ENCODE data around the gene UBTD1. TPM values are rescaled to one million over a fixed set of nuclear protein-coding genes. Genes with fewer than 3 reads are reported as not detected.
A peak's percentile ranks its signal among the peaks of the same experiment; 100 is the strongest.
"Not testable (repeated sequence)": the region's sequence is repeated elsewhere in the genome, so short reads cannot be mapped to it uniquely, and the experiment has no call there.

Gene UBTD1
- polyA plus RNA-seq, 4 donors: 1.1 to 7.6 (median 4.8) TPM

DNA sequence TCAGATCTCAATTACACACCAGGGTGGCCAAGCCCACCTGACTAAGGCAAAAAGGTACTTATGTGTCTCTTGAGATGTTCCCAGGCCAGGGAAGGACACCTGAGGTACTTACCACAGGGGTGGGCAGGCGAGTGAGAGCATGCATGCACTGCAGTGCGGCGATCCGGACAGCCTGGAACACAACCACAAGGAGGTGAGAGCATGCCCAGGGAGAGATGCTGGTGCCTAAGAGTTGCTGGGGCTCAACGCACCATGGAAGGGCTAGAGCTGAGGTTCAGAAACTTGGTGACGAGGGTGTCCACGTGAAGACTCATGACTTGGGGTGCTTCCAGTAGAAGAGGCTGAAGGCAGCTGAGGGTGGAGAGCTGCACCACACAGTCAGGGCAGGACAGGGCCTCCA, 39.6 kb upstream of the UBTD1 start:
- Histone ChIP-seq H3K36me3 (ENCODE audit: control insufficient read depth in 3 of 3, insufficient read depth in 2 of 3, low read depth in 1 of 3, low read length in 3 of 3) (peaks cover 22 to 80% (median 32%) of the 10 kb centered on the region in 3 donors), H3K4me3 (ENCODE audit: low read depth in 1 of 3, low read length in 3 of 3) (no peak overlapping the region), H3K4me1 (ENCODE audit: control insufficient read depth in 3 of 3, insufficient read depth in 2 of 3, low read depth in 1 of 3, low read length in 2 of 3) (no peaks in the 10 kb centered on the region), H3K27ac (ENCODE audit: low read depth in 1 of 3, low read length in 2 of 3) (no peak overlapping the region), H3K9me3 (ENCODE audit: control insufficient read depth in 2 of 2, insufficient read depth in 1 of 2, low read depth in 1 of 2, low read length in 1 of 2) (no peaks in the 10 kb centered on the region), H3K27me3 (ENCODE audit: control insufficient read depth in 3 of 3, insufficient read depth in 3 of 3, low read length in 3 of 3) (no peaks in the 10 kb centered on the region)
- FAIRE-seq (no peak), DNase-seq (no peak)
- 95 to 96% (median 95%) methylated on average over 7 of the region's 7 CpGs for WGBS, 3 donors

DNA sequence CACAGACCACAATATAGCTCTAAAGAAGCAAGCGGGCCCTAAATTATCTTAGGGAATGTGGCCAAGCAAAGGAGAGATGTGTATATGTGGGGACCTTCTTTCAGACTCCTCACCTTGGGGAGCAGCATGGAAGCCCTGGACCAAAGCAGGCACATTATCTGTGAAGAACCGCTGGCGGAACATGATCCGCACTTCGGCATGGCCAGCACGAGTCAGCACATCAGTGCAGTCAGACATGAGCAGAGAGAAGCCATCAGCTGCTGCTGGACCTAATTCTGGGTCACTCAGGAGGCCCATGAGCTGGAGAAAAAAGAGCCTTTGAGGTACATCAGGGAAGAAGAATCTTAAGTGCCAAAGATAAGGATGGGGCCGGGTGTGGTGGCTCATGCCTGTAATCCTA, 38.8 kb upstream of the UBTD1 start:
- WGBS, 3 donors: 72 to 80% (median 78%) methylated on average over 7 of the region's 7 CpGs
- Histone ChIP-seq H3K9me3 (ENCODE audit: control insufficient read depth in 2 of 2, insufficient read depth in 1 of 2, low read depth in 1 of 2, low read length in 1 of 2) (no peaks in the 10 kb centered on the region), H3K36me3 (ENCODE audit: control insufficient read depth in 3 of 3, insufficient read depth in 2 of 3, low read depth in 1 of 3, low read length in 3 of 3) (peaks cover 22 to 84% (median 32%) of the 10 kb centered on the region in 3 donors), H3K4me3 (ENCODE audit: low read depth in 1 of 3, low read length in 3 of 3) (no peak overlapping the region), H3K27me3 (ENCODE audit: control insufficient read depth in 3 of 3, insufficient read depth in 3 of 3, low read length in 3 of 3) (no peaks in the 10 kb centered on the region), H3K27ac (ENCODE audit: low read depth in 1 of 3, low read length in 2 of 3) (no peak overlapping the region), H3K4me1 (ENCODE audit: control insufficient read depth in 3 of 3, insufficient read depth in 2 of 3, low read depth in 1 of 3, low read length in 2 of 3) (no peaks in the 10 kb centered on the region)
- no peak for FAIRE-seq
- no peak for DNase-seq

DNA sequence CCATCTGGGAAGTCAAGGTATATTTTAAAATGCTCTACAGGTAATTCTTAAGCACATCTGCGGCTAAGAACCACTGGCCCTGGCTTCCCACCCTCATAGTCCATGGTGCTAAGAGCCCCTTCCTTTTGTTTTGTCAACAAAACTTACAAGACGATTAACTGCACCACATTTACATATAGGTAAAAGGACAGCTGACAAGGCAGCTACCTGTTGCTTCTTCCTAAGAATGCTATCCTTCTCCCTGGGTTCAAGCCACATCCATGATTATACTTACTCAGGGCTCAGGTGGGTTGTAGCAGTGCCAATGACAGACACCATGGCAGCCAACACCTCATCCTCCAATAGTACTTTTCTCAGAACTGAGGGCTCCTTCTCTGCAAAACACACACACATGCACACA, 36.4 kb upstream of the UBTD1 start:
- no peaks in the 10 kb centered on the region for H3K4me1 ChIP-seq (ENCODE audit: control insufficient read depth in 3 of 3, insufficient read depth in 2 of 3, low read depth in 1 of 3, low read length in 2 of 3)
- H3K4me3 ChIP-seq (ENCODE audit: low read depth in 1 of 3, low read length in 3 of 3): no peak overlapping the region
- H3K27me3 ChIP-seq (ENCODE audit: control insufficient read depth in 3 of 3, insufficient read depth in 3 of 3, low read length in 3 of 3): no peaks in the 10 kb centered on the region
- peaks cover 26 to 94% (median 31%) of the 10 kb centered on the region in 3 donors for H3K36me3 ChIP-seq (ENCODE audit: control insufficient read depth in 3 of 3, insufficient read depth in 2 of 3, low read depth in 1 of 3, low read length in 3 of 3)
- H3K9me3 ChIP-seq (ENCODE audit: control insufficient read depth in 2 of 2, insufficient read depth in 1 of 2, low read depth in 1 of 2, low read length in 1 of 2): no peaks in the 10 kb centered on the region
- WGBS, 3 donors: 94 to 97% (median 94%) methylated on average over 2 of the region's 2 CpGs
- H3K27ac ChIP-seq (ENCODE audit: low read depth in 1 of 3, low read length in 2 of 3): no peak overlapping the region
- no peak for FAIRE-seq
- no peak for DNase-seq

DNA sequence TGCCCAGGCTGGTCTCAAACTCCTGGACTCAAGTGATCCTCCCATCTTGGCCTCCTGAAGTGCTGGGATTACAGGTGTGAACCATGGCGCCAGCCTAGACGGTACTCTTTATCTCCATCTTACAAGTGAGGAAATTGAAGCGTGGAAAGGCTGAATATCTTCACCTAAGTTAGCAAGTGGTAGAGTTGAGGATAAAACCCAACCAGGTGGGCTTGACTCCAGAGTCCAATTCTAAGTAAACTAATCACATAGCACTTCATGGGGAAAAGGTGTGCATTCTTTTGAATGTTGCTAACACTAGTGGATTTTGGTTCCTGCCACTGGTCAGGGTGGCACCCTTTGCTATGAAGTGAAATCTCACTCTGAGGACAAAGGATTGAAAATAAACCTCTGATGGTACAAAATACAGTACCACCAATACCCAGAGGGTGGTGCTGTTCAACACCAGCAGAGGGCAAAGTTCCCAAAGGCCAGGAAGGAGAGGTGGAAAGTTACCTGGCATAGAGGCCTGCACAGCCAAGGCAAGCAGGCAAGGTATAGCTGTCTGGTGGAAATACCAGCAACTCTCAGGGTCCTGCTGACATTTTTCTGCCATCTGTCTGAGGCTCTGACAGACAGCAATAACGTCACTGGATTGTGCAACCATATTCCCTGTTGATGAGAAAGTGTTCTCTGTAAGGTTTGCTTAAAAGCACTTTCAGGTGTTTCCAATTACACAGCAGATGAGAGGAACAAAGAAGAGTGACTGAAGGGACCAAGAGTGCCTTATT, 35.2 kb upstream of the UBTD1 start:
- DNase-seq (peak; percentile 79 to 80), FAIRE-seq (no peak)
- no peaks in the 10 kb centered on the region for H3K27me3 ChIP-seq (ENCODE audit: control insufficient read depth in 3 of 3, insufficient read depth in 3 of 3, low read length in 3 of 3)
- H3K9me3 ChIP-seq (ENCODE audit: control insufficient read depth in 2 of 2, insufficient read depth in 1 of 2, low read depth in 1 of 2, low read length in 1 of 2): no peaks in the 10 kb centered on the region
- WGBS, 3 donors: 68 to 80% (median 70%) methylated on average over 4 of the region's 4 CpGs
- no peak overlapping the region for H3K4me3 ChIP-seq (ENCODE audit: low read depth in 1 of 3, low read length in 3 of 3)
- H3K27ac ChIP-seq (ENCODE audit: low read depth in 1 of 3, low read length in 2 of 3): no peak overlapping the region
- H3K4me1 ChIP-seq (ENCODE audit: control insufficient read depth in 3 of 3, insufficient read depth in 2 of 3, low read depth in 1 of 3, low read length in 2 of 3): no peaks in the 10 kb centered on the region
- peaks cover 31 to 93% (median 33%) of the 10 kb centered on the region in 3 donors for H3K36me3 ChIP-seq (ENCODE audit: control insufficient read depth in 3 of 3, insufficient read depth in 2 of 3, low read depth in 1 of 3, low read length in 3 of 3)

DNA sequence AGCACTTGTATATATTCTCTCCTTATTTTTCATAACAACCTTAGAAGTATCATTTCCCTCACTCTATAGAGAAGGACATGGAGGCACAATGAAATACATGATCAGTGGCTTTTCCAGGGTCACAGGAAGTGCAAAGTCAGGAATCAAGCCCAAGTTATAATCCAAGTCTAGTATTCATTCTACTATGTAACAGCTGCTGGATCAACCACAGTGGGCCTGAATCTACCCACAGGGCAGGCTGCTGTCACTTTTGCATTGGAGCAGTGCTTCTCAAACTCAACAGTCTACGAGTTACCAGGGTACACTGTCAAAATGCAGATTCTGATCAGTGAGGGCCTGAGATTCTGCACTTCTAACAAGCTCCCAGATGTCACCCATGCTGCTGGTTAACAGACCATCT, 34.5 kb upstream of the UBTD1 start:
- Histone ChIP-seq H3K27me3 (ENCODE audit: control insufficient read depth in 3 of 3, insufficient read depth in 3 of 3, low read length in 3 of 3) (no peaks in the 10 kb centered on the region), H3K4me3 (ENCODE audit: low read depth in 1 of 3, low read length in 3 of 3) (no peak overlapping the region), H3K4me1 (ENCODE audit: control insufficient read depth in 3 of 3, insufficient read depth in 2 of 3, low read depth in 1 of 3, low read length in 2 of 3) (no peaks in the 10 kb centered on the region), H3K9me3 (ENCODE audit: control insufficient read depth in 2 of 2, insufficient read depth in 1 of 2, low read depth in 1 of 2, low read length in 1 of 2) (no peaks in the 10 kb centered on the region), H3K36me3 (ENCODE audit: control insufficient read depth in 3 of 3, insufficient read depth in 2 of 3, low read depth in 1 of 3, low read length in 3 of 3) (peaks cover 29 to 94% (median 31%) of the 10 kb centered on the region in 3 donors), H3K27ac (ENCODE audit: low read depth in 1 of 3, low read length in 2 of 3) (no peak overlapping the region)
- FAIRE-seq (no peak), DNase-seq (no peak)
- 56 to 74% (median 70%) methylated on average over 1 of the region's 1 CpG for WGBS, 3 donors

DNA sequence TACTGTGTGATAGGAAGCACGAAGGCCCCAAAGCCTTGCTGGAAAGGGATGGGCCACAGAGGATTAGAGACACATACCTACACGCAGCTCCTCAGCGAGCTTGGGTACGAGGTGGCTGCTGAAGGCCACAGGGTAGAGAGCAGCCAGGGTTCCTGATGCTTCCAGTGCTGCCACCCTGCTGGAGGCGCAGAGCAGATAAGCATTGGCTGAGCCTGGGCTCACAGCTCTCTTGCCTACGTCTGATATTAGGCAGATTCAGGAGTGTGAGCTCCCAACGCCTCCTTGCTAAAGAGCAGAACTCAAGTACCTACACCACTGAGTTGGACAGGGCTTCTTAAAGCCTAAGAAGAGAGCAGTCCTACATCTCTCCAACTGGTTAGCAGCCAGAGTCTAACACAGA, 32.7 kb upstream of the UBTD1 start:
- H3K9me3 ChIP-seq (ENCODE audit: control insufficient read depth in 2 of 2, insufficient read depth in 1 of 2, low read depth in 1 of 2, low read length in 1 of 2): no peaks in the 10 kb centered on the region
- H3K4me1 ChIP-seq (ENCODE audit: control insufficient read depth in 3 of 3, insufficient read depth in 2 of 3, low read depth in 1 of 3, low read length in 2 of 3): no peaks in the 10 kb centered on the region
- WGBS, 3 donors: 93 to 95% (median 93%) methylated on average over 7 of the region's 7 CpGs
- no peaks in the 10 kb centered on the region for H3K27me3 ChIP-seq (ENCODE audit: control insufficient read depth in 3 of 3, insufficient read depth in 3 of 3, low read length in 3 of 3)
- no peak overlapping the region for H3K27ac ChIP-seq (ENCODE audit: low read depth in 1 of 3, low read length in 2 of 3)
- DNase-seq (no peak), FAIRE-seq (no peak)
- H3K4me3 ChIP-seq (ENCODE audit: low read depth in 1 of 3, low read length in 3 of 3): no peak overlapping the region
- H3K36me3 ChIP-seq (ENCODE audit: control insufficient read depth in 3 of 3, insufficient read depth in 2 of 3, low read depth in 1 of 3, low read length in 3 of 3): peaks cover 18 to 91% (median 30%) of the 10 kb centered on the region in 3 donors

DNA sequence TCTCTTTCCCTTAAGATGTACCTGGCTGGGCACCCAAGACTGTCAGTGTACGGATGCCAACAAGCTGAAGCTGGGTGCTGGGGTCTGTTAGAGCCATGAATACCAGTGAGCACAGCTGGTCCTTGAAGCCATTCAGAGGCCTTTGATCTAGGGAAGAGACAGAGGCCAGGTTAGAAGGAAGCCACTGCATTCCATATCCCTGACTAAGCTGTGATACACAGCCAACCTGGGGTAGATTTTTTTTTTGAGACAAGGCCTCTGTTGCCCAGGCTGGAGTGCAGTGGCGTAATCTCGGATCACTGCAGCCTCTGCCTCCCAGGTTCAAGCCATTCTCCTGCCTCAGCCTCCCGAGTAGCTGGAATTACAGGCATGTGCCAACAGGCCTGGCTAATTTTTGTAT, 32.0 kb upstream of the UBTD1 start:
- DNase-seq (no peak), FAIRE-seq (no peak)
- Histone ChIP-seq H3K36me3 (ENCODE audit: control insufficient read depth in 3 of 3, insufficient read depth in 2 of 3, low read depth in 1 of 3, low read length in 3 of 3) (peaks cover 10 to 88% (median 29%) of the 10 kb centered on the region in 3 donors), H3K27ac (ENCODE audit: low read depth in 1 of 3, low read length in 2 of 3) (no peak overlapping the region), H3K27me3 (ENCODE audit: control insufficient read depth in 3 of 3, insufficient read depth in 3 of 3, low read length in 3 of 3) (no peaks in the 10 kb centered on the region), H3K4me3 (ENCODE audit: low read depth in 1 of 3, low read length in 3 of 3) (no peak overlapping the region), H3K4me1 (ENCODE audit: control insufficient read depth in 3 of 3, insufficient read depth in 2 of 3, low read depth in 1 of 3, low read length in 2 of 3) (no peaks in the 10 kb centered on the region), H3K9me3 (ENCODE audit: control insufficient read depth in 2 of 2, insufficient read depth in 1 of 2, low read depth in 1 of 2, low read length in 1 of 2) (no peaks in the 10 kb centered on the region)
- 90 to 95% (median 93%) methylated on average over 4 of the region's 4 CpGs for WGBS, 3 donors

DNA sequence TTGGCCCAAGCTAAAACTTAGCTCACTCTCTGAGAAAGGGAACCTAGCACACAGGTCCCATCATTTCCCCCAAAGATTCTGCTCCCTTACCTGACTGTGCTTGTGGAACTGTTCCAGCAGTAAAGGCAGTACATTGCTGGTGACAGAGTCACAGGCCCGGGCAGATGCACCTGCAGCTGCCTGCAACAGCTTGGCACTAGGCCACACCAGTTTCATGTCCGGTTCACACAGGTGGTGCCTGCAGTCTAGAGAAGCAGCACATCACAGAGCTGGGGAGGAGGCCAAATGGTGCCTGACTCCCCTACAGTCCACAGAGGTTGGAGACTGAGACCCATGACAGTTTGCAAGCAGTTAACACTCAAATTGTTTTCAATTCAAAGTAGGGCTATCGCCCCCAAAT, 30.6 kb upstream of the UBTD1 start:
- no peaks in the 10 kb centered on the region for H3K27me3 ChIP-seq (ENCODE audit: control insufficient read depth in 3 of 3, insufficient read depth in 3 of 3, low read length in 3 of 3)
- no peak overlapping the region for H3K27ac ChIP-seq (ENCODE audit: low read depth in 1 of 3, low read length in 2 of 3)
- no peaks in the 10 kb centered on the region for H3K4me1 ChIP-seq (ENCODE audit: control insufficient read depth in 3 of 3, insufficient read depth in 2 of 3, low read depth in 1 of 3, low read length in 2 of 3)
- whole genome bisulfite sequencing, 3 donors: 48 to 72% (median 58%) methylated on average over 3 of the region's 3 CpGs
- H3K4me3 ChIP-seq (ENCODE audit: low read depth in 1 of 3, low read length in 3 of 3): no peak overlapping the region
- H3K9me3 ChIP-seq (ENCODE audit: control insufficient read depth in 2 of 2, insufficient read depth in 1 of 2, low read depth in 1 of 2, low read length in 1 of 2): no peaks in the 10 kb centered on the region
- DNase-seq: no peak
- peaks cover 7 to 86% (median 25%) of the 10 kb centered on the region in 3 donors for H3K36me3 ChIP-seq (ENCODE audit: control insufficient read depth in 3 of 3, insufficient read depth in 2 of 3, low read depth in 1 of 3, low read length in 3 of 3)
- FAIRE-seq: no peak

DNA sequence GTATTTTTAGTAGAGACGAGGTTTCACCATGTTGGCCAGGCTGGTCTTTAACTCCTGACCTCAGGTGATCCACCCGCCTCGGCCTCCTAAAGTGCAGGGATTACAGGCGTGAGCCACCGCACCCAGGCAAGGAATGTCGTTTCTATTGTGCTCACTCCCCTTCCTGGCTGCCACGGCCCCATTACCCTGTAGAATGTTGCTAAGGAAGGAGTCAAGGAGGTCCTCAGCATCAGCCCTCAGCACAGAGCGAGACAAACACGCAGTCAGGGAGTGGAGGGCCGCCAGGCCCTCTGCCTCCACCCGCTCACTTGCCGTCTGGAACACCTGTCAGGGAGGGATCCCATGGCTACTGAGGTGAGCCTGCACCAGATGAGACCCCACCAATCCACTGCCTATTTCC, 29.9 kb upstream of the UBTD1 start:
- H3K36me3 ChIP-seq (ENCODE audit: control insufficient read depth in 3 of 3, insufficient read depth in 2 of 3, low read depth in 1 of 3, low read length in 3 of 3): peaks cover 7 to 83% (median 27%) of the 10 kb centered on the region in 3 donors
- DNase-seq: not testable (repeated sequence)
- 76 to 90% (median 89%) methylated on average over 12 of the region's 12 CpGs for WGBS, 3 donors

More for the DNA sequence above, 29.9 kb upstream of the UBTD1 start:
- not testable (repeated sequence) for FAIRE-seq; H3K27me3 ChIP-seq (ENCODE audit: control insufficient read depth in 3 of 3, insufficient read depth in 3 of 3, low read length in 3 of 3); H3K9me3 ChIP-seq (ENCODE audit: control insufficient read depth in 2 of 2, insufficient read depth in 1 of 2, low read depth in 1 of 2, low read length in 1 of 2); H3K27ac ChIP-seq (ENCODE audit: low read depth in 1 of 3, low read length in 2 of 3); H3K4me3 ChIP-seq (ENCODE audit: low read depth in 1 of 3, low read length in 3 of 3); H3K4me1 ChIP-seq (ENCODE audit: control insufficient read depth in 3 of 3, insufficient read depth in 2 of 3, low read depth in 1 of 3, low read length in 2 of 3)
